Neural progenitor cell (in vitro differentiated cells): Measurements from ENCODE around the gene TASOR2. TPM values are rescaled to one million over a fixed set of nuclear protein-coding genes. Genes with fewer than 3 reads are reported as not detected.

Experiments used
- DNase-seq: peaks from one replicate; pipeline ENCODE4 v3.0.0-alpha.2; 2016; ENCODE audit warnings: low spot score
- H2AFZ ChIP-seq: fragments of 200-600 bp; sonication (generic); replicated peaks from 2 replicates; pipeline ENCODE4 v1.6.1; 2016; ENCODE audit warnings: antibody characterized with exemption
- H3F3A ChIP-seq: fragments of 200-600 bp; sonication (generic); 2 replicates; pipeline ENCODE4 v1.6.1; 2016; ENCODE audit warnings: antibody characterized with exemption, low read depth
- H3K27ac ChIP-seq: fragments of 200-600 bp; sonication (generic); 2 replicates; pipeline ENCODE4 v1.5.1; 2016; ENCODE audit warnings: mild to moderate bottlenecking
- H3K27me3 ChIP-seq: fragments of 200-600 bp; sonication (generic); 2 replicates; pipeline ENCODE4 v1.6.1; 2016; ENCODE audit warnings: mild to moderate bottlenecking, moderate library complexity
- H3K36me3 ChIP-seq: fragments of 200-600 bp; sonication (generic); 2 replicates; pipeline ENCODE4 v1.5.1; 2016
- H3K4me1 ChIP-seq: fragments of 200-600 bp; sonication (generic); 2 replicates; pipeline ENCODE4 v1.6.1; 2016; ENCODE audit warnings: mixed run types
- H3K4me2 ChIP-seq: fragments of 200-600 bp; sonication (generic); 2 replicates; pipeline ENCODE4 v1.6.1; 2016
- H3K4me3 ChIP-seq: fragments of 200-600 bp; sonication (generic); 2 replicates; pipeline ENCODE4 v1.5.1; 2016
- H3K79me2 ChIP-seq: fragments of 200-600 bp; sonication (generic); 2 replicates; pipeline ENCODE4 v1.6.1; 2016; ENCODE audit warnings: low read depth
- H3K9ac ChIP-seq: fragments of 200-600 bp; sonication (generic); 2 replicates; pipeline ENCODE4 v1.6.1; 2016
- H3K9me3 ChIP-seq: fragments of 200-600 bp; sonication (generic); 2 replicates; pipeline ENCODE4 v1.5.1; 2016; ENCODE audit warnings: low read depth
- H4K20me1 ChIP-seq: fragments of 200-600 bp; sonication (generic); 2 replicates; pipeline ENCODE4 v1.6.1; 2016; ENCODE audit warnings: low read depth
- H3K27ac Mint-ChIP-seq: 3 replicates; pipeline ENCODE4 v1.8.0; 2021; ENCODE audit warnings: mixed read lengths
- H3K27me3 Mint-ChIP-seq: 2 replicates; pipeline ENCODE4 v1.8.0; 2022; ENCODE audit warnings: low read depth, mild to moderate bottlenecking, inconsistent platforms, moderate library complexity, mixed read lengths; ENCODE audit not compliant: insufficient read depth
- H3K36me3 Mint-ChIP-seq: 3 replicates; pipeline ENCODE4 v1.8.0; 2021; ENCODE audit warnings: mixed read lengths
- H3K4me1 Mint-ChIP-seq: 3 replicates; pipeline ENCODE4 v1.8.0; 2021; ENCODE audit warnings: mixed read lengths
- H3K4me3 Mint-ChIP-seq: 3 replicates; pipeline ENCODE4 v1.8.0; 2021; ENCODE audit warnings: mild to moderate bottlenecking, moderate library complexity, mixed read lengths
- H3K9me3 Mint-ChIP-seq: 3 replicates; pipeline ENCODE4 v1.8.0; 2020; ENCODE audit warnings: mixed read lengths
- CTCF ChIP-seq: fragments of 200-600 bp; sonication (generic); IDR thresholded peaks from 2 replicates; pipeline ENCODE4 v1.5.1; 2017; ENCODE audit warnings: antibody characterized with exemption, mild to moderate bottlenecking
- EZH2 ChIP-seq: fragments of 200-600 bp; sonication (generic); IDR thresholded peaks from 2 replicates; pipeline ENCODE4 v1.6.1; 2017; ENCODE audit warnings: antibody characterized with exemption, mild to moderate bottlenecking, moderate library complexity
- EZH2phosphoT487 ChIP-seq: fragments of 200-600 bp; sonication (generic); IDR thresholded peaks from 2 replicates; pipeline ENCODE4 v1.6.1; 2017; ENCODE audit warnings: antibody characterized with exemption
- total RNA-seq: library from RNA; depleted of rRNA; stranded (reverse); fragments of >200 nt; gene quantifications from 2 replicates; pipeline ENCODE4 v1.2.3, GENCODE V29; 2015; ENCODE audit warnings: low replicate concordance

TASOR2 gene
- total RNA-seq, 1 donor from 2014 or later = 32.7 TPM

- H3K36me3 ChIP-seq = no peaks in the 10 kb centered on the region
- H3K27ac ChIP-seq = no peak overlapping the region
- no peaks in the 10 kb centered on the region for H3K27me3 ChIP-seq
- H3K4me1 Mint-ChIP-seq = no peaks in the 10 kb centered on the region
- H3K9me3 Mint-ChIP-seq = no peaks in the 10 kb centered on the region
- no peak overlapping the region for H3K27ac Mint-ChIP-seq
- no peak for DNase-seq
- no peak overlapping the region for H3K9ac ChIP-seq
- no peaks in the 10 kb centered on the region for H3K4me1 ChIP-seq
- H2AFZ ChIP-seq = no peak overlapping the region
- H3K36me3 Mint-ChIP-seq = peaks cover 6% of the 10 kb centered on the region
- H3K79me2 ChIP-seq = peaks cover 13% of the 10 kb centered on the region
- H3K4me3 Mint-ChIP-seq = no peak overlapping the region
- no peak overlapping the region for H3K4me3 ChIP-seq
- no peaks in the 10 kb centered on the region for H3K9me3 ChIP-seq
- H3F3A ChIP-seq = no peaks in the 10 kb centered on the region
- H4K20me1 ChIP-seq = no peaks in the 10 kb centered on the region
- no peak overlapping the region for H3K4me2 ChIP-seq
- H3K27me3 Mint-ChIP-seq = peaks cover 3% of the 10 kb centered on the region
- TF ChIP-seq EZH2 (no peak), EZH2phosphoT487 (no peak), CTCF (no peak)
Observed at GRCh38 chr10:5720182-5720581, 35.5 kb downstream of the TASOR2 start.

GRCh38 chr10:5723692-5724091 lies 39.1 kb downstream of the TASOR2 start:
- no peaks in the 10 kb centered on the region for H3K9me3 ChIP-seq
- H3K4me3 ChIP-seq = no peak overlapping the region
- Mint-ChIP-seq H3K27me3 (no peaks in the 10 kb centered on the region), H3K4me1 (no peaks in the 10 kb centered on the region), H3K9me3 (no peaks in the 10 kb centered on the region), H3K4me3 (no peak overlapping the region), H3K36me3 (peaks cover 12% of the 10 kb centered on the region), H3K27ac (no peak overlapping the region)
- H3F3A ChIP-seq = no peaks in the 10 kb centered on the region
- H2AFZ ChIP-seq = no peak overlapping the region
- no peaks in the 10 kb centered on the region for H3K36me3 ChIP-seq
- H3K27me3 ChIP-seq = no peaks in the 10 kb centered on the region
- H3K4me2 ChIP-seq = no peak overlapping the region
- H4K20me1 ChIP-seq = no peaks in the 10 kb centered on the region
- DNase-seq = no peak
- no peaks in the 10 kb centered on the region for H3K79me2 ChIP-seq
- no peak for TF ChIP-seq EZH2
- TF ChIP-seq CTCF = no peak
- no peak for TF ChIP-seq EZH2phosphoT487
- no peaks in the 10 kb centered on the region for H3K4me1 ChIP-seq
- H3K9ac ChIP-seq = no peak overlapping the region
- no peak overlapping the region for H3K27ac ChIP-seq

GRCh38 chr10:5730766-5731165 lies 46.1 kb downstream of the TASOR2 start:
- H3K4me1 Mint-ChIP-seq = no peaks in the 10 kb centered on the region
- no peak for TF ChIP-seq EZH2
- TF ChIP-seq CTCF = no peak
- no peak for TF ChIP-seq EZH2phosphoT487
- H3K36me3 Mint-ChIP-seq = peaks cover 9% of the 10 kb centered on the region
- no peaks in the 10 kb centered on the region for H3K9me3 Mint-ChIP-seq
- Histone ChIP-seq H3K4me2 (no peak overlapping the region), H3K4me3 (no peak overlapping the region), H3K27ac (no peak overlapping the region), H4K20me1 (no peaks in the 10 kb centered on the region), H3K27me3 (no peaks in the 10 kb centered on the region), H3K36me3 (peaks cover 3% of the 10 kb centered on the region), H3K9me3 (no peaks in the 10 kb centered on the region), H3K9ac (no peak overlapping the region), H3K79me2 (no peaks in the 10 kb centered on the region), H2AFZ (no peak overlapping the region), H3F3A (no peaks in the 10 kb centered on the region), H3K4me1 (no peaks in the 10 kb centered on the region)
- H3K4me3 Mint-ChIP-seq = no peak overlapping the region
- no peaks in the 10 kb centered on the region for H3K27me3 Mint-ChIP-seq
- DNase-seq = no peak
- H3K27ac Mint-ChIP-seq = no peak overlapping the region

GRCh38 chr10:5731559-5731958 lies 46.9 kb downstream of the TASOR2 start:
- H4K20me1 ChIP-seq = no peaks in the 10 kb centered on the region
- no peak overlapping the region for H3K27ac Mint-ChIP-seq
- no peak overlapping the region for H3K4me2 ChIP-seq
- H3K36me3 Mint-ChIP-seq = peaks cover 8% of the 10 kb centered on the region
- no peak for DNase-seq
- H3K36me3 ChIP-seq = peaks cover 3% of the 10 kb centered on the region
- H3K9me3 Mint-ChIP-seq = no peaks in the 10 kb centered on the region
- no peaks in the 10 kb centered on the region for H3K4me1 Mint-ChIP-seq
- no peak overlapping the region for H3K4me3 ChIP-seq
- H3K79me2 ChIP-seq = no peaks in the 10 kb centered on the region
- no peak overlapping the region for H3K9ac ChIP-seq
- no peak overlapping the region for H2AFZ ChIP-seq
- no peak overlapping the region for H3K27ac ChIP-seq
- H3K9me3 ChIP-seq = no peaks in the 10 kb centered on the region
- no peaks in the 10 kb centered on the region for H3K27me3 ChIP-seq
- no peaks in the 10 kb centered on the region for H3K4me1 ChIP-seq
- H3K4me3 Mint-ChIP-seq = no peak overlapping the region
- H3F3A ChIP-seq = no peaks in the 10 kb centered on the region
- no peak for TF ChIP-seq CTCF
- no peak for TF ChIP-seq EZH2phosphoT487
- H3K27me3 Mint-ChIP-seq = no peaks in the 10 kb centered on the region
